Measurements from ENCODE around the gene OR7G1. TPM values are rescaled to one million over a fixed set of nuclear protein-coding genes. Genes with fewer than 3 reads are reported as not detected.
"Not testable (repeated sequence)": the region's sequence is repeated elsewhere in the genome, so short reads cannot be mapped to it uniquely, and the experiment has no call there.

The OR7G1 gene
- total RNA-seq, 1 donor from 2014 or later, result not detected

- Mint-ChIP-seq H3K9me3 (ENCODE audit: low read depth) (no peaks in the 10 kb centered on the region), H3K27me3 (ENCODE audit: low read depth) (no peaks in the 10 kb centered on the region), H3K4me1 (ENCODE audit: low read depth) (peaks cover 17% of the 10 kb centered on the region), H3K27ac (ENCODE audit: unreplicated experiment) (no peak overlapping the region), H3K4me3 (ENCODE audit: unreplicated experiment) (no peak overlapping the region), H3K36me3 (ENCODE audit: low read depth) (no peaks in the 10 kb centered on the region)
- no peak for TF ChIP-seq CTCF (IDR thresholded peaks at IDR 0.05)
- DNase-seq (ENCODE audit: low spot score), result no peak
Observed at GRCh38 chr19:9073806-9074205, 41.8 kb downstream of the OR7G1 start.

GRCh38 chr19:9071720-9072119, 43.8 kb downstream of the OR7G1 start:
- H3K27me3 Mint-ChIP-seq (ENCODE audit: low read depth); H3K27ac Mint-ChIP-seq (ENCODE audit: unreplicated experiment); DNase-seq (ENCODE audit: low spot score); H3K9me3 Mint-ChIP-seq (ENCODE audit: low read depth); H3K36me3 Mint-ChIP-seq (ENCODE audit: low read depth); H3K4me3 Mint-ChIP-seq (ENCODE audit: unreplicated experiment): not testable (repeated sequence)
- H3K4me1 Mint-ChIP-seq (ENCODE audit: low read depth), result peaks cover 17% of the 10 kb centered on the region

GRCh38 chr19:9070066-9070465, 45.5 kb downstream of the OR7G1 start:
- no peak for TF ChIP-seq CTCF (IDR thresholded peaks at IDR 0.05)
- H3K4me3 Mint-ChIP-seq (ENCODE audit: unreplicated experiment), result no peak overlapping the region

GRCh38 chr19:9065457-9066014, 50.0 kb downstream of the OR7G1 start:
- Mint-ChIP-seq H3K9me3 (ENCODE audit: low read depth) (no peaks in the 10 kb centered on the region), H3K36me3 (ENCODE audit: low read depth) (no peaks in the 10 kb centered on the region), H3K4me3 (ENCODE audit: unreplicated experiment) (no peak overlapping the region), H3K27me3 (ENCODE audit: low read depth) (no peaks in the 10 kb centered on the region), H3K27ac (ENCODE audit: unreplicated experiment) (no peak overlapping the region), H3K4me1 (ENCODE audit: low read depth) (peaks cover 2% of the 10 kb centered on the region)
- no peak for DNase-seq (ENCODE audit: low spot score)
- no peak for TF ChIP-seq CTCF (IDR thresholded peaks at IDR 0.05)

More at GRCh38 chr19:9070066-9070465, 45.5 kb downstream of the OR7G1 start:
- H3K27ac Mint-ChIP-seq (ENCODE audit: unreplicated experiment), result no peak overlapping the region
- H3K9me3 Mint-ChIP-seq (ENCODE audit: low read depth), result no peaks in the 10 kb centered on the region
- no peak for DNase-seq (ENCODE audit: low spot score)
- peaks cover 9% of the 10 kb centered on the region for H3K4me1 Mint-ChIP-seq (ENCODE audit: low read depth)
- H3K27me3 Mint-ChIP-seq (ENCODE audit: low read depth), result no peaks in the 10 kb centered on the region
- H3K36me3 Mint-ChIP-seq (ENCODE audit: low read depth), result no peaks in the 10 kb centered on the region

Other genes starting within 250 kb of the OR7G1 start
- gene MUC16, start 105.4 kb downstream of the OR7G1 start, total RNA-seq, result not detected in 3 replicates
- gene OR1M1, start 28.7 kb downstream of the OR7G1 start, total RNA-seq, result not detected in 3 replicates
- gene OR7G2, start 8.3 kb downstream of the OR7G1 start, total RNA-seq, result not detected in 3 replicates
- not detected in 3 replicates for gene OR7G3, start 11.2 kb upstream of the OR7G1 start, total RNA-seq
- gene ZNF317, start 24.6 kb upstream of the OR7G1 start, total RNA-seq, result 21.6 to 23.0 TPM (median 22.0 TPM) in 3 replicates
- gene OR7D2, start 63.2 kb upstream of the OR7G1 start, total RNA-seq, result 0.33 to 0.70 TPM (median 0.60 TPM) in 3 replicates
- not detected in 3 replicates for gene OR7D4, start 103.8 kb upstream of the OR7G1 start, total RNA-seq
- not detected in 3 replicates for gene OR7E24, start 135.2 kb upstream of the OR7G1 start, total RNA-seq
- gene ZNF699, start 194.1 kb upstream of the OR7G1 start, total RNA-seq, result 6.9 to 12.2 TPM (median 10.5 TPM) in 3 replicates
- gene ZNF559, start 208.4 kb upstream of the OR7G1 start, total RNA-seq, result 9.9 to 16.6 TPM (median 10.8 TPM) in 3 replicates
- gene ZNF177, start 247.2 kb upstream of the OR7G1 start, total RNA-seq, result 3.7 to 8.5 TPM (median 4.4 TPM) in 3 replicates

Measured in chondrocyte (in vitro differentiated cells).